Colonic mucosa (tissue), 4 donors: ENCODE results near the gene LMF1. TPM values are rescaled to one million over a fixed set of nuclear protein-coding genes. Genes with fewer than 3 reads are reported as not detected.

Source experiments
- DNase-seq: peaks from one replicate; pipeline ENCODE4 v3.0.0-alpha.2; 2020
- H3K27ac ChIP-seq: fragments of 200-600 bp; one replicate; pipeline ENCODE4 v1.8.0; 2021
- H3K27me3 ChIP-seq: fragments of 200-600 bp; one replicate; pipeline ENCODE4 v1.8.0; 2021
- H3K36me3 ChIP-seq: fragments of 200-600 bp; one replicate; pipeline ENCODE4 v1.8.0; 2021
- H3K4me1 ChIP-seq: fragments of 200-600 bp; one replicate; pipeline ENCODE4 v1.8.0; 2021; ENCODE audit warnings: mild to moderate bottlenecking
- H3K4me3 ChIP-seq: fragments of 200-600 bp; one replicate; pipeline ENCODE4 v1.8.0; 2021
- H3K9ac ChIP-seq, 2 donors: one replicate each; pipeline ENCODE4 v1.7.0; 2013; ENCODE audit warnings: control low read depth in 2 of 2, low read depth in 2 of 2, low read length in 2 of 2
- H3K9me3 ChIP-seq: fragments of 200-600 bp; one replicate; pipeline ENCODE4 v1.8.0; 2021
- CTCF ChIP-seq: fragments of 200-600 bp; IDR thresholded peaks from one replicate; pipeline ENCODE4 v1.8.0; 2022; ENCODE audit warnings: antibody characterized with exemption, mild to moderate bottlenecking
- intact Hi-C: fragments of 100-400 bp; cut with DNase I; formaldehyde crosslinking; loops from one replicate; pipeline ENCODE4 v1.14.1; 2022
- total RNA-seq, 2 donors: library from RNA; stranded (reverse); fragmentation: NEBNext Ultra II Directional in 1 of 2; extraction: Animal tissue kit (Norgen Biotek cat#: 25700) in 1 of 2; gene quantifications; one replicate each; pipeline ENCODE4 v1.2.1, GENCODE V29; 2021
- donor health status: healthy.
- donor health status: DM: no; HTN: no; CAD: no.
- donor health status: DM: no; HTN: no; CAD: no.

LMF1 gene
- total RNA-seq, 2 donors from 2014 or later = 8.4 to 12.8 TPM

GRCh38 chr16:892536-893255 lies 78.1 kb downstream of the LMF1 start:
- no peaks in the 10 kb centered on the region for H3K9me3 ChIP-seq
- no peak for TF ChIP-seq CTCF
- DNase-seq = no peak
- H3K9ac ChIP-seq = no peak overlapping the region
- no peaks in the 10 kb centered on the region for H3K4me1 ChIP-seq
- H3K27me3 ChIP-seq = no peaks in the 10 kb centered on the region
- no peak overlapping the region for H3K4me3 ChIP-seq
- intact Hi-C loops = no loop called here
- no peaks in the 10 kb centered on the region for H3K36me3 ChIP-seq
- no peak overlapping the region for H3K27ac ChIP-seq

- no peaks in the 10 kb centered on the region for H3K9me3 ChIP-seq
- intact Hi-C loops = no loop called here
- no peak overlapping the region for H3K27ac ChIP-seq
- no peak overlapping the region for H3K9ac ChIP-seq
- no peak for TF ChIP-seq CTCF
- no peak for DNase-seq
- no peaks in the 10 kb centered on the region for H3K27me3 ChIP-seq
- no peaks in the 10 kb centered on the region for H3K4me1 ChIP-seq
- no peaks in the 10 kb centered on the region for H3K36me3 ChIP-seq
- H3K4me3 ChIP-seq = no peak overlapping the region
Observed at GRCh38 chr16:892006-892405, 78.8 kb downstream of the LMF1 start.

- no peaks in the 10 kb centered on the region for H3K36me3 ChIP-seq
- H3K27me3 ChIP-seq = no peaks in the 10 kb centered on the region
- no peak for TF ChIP-seq CTCF
- no peak for DNase-seq
- no peak overlapping the region for H3K27ac ChIP-seq
- no peak overlapping the region for H3K9ac ChIP-seq
- H3K4me1 ChIP-seq = no peaks in the 10 kb centered on the region
- no peak overlapping the region for H3K4me3 ChIP-seq
- intact Hi-C loops = no loop called here
- H3K9me3 ChIP-seq = no peaks in the 10 kb centered on the region
Observed at GRCh38 chr16:891353-891740, 79.4 kb downstream of the LMF1 start.

- Histone ChIP-seq H3K4me1 (no peaks in the 10 kb centered on the region), H3K4me3 (no peak overlapping the region), H3K27me3 (no peaks in the 10 kb centered on the region), H3K27ac (no peak overlapping the region), H3K9ac (no peak overlapping the region), H3K36me3 (no peaks in the 10 kb centered on the region), H3K9me3 (no peaks in the 10 kb centered on the region)
- intact Hi-C loops = no loop called here
- TF ChIP-seq CTCF = no peak
- DNase-seq = no peak
Observed at GRCh38 chr16:890716-891352, 80.0 kb downstream of the LMF1 start.

- no peaks in the 10 kb centered on the region for H3K36me3 ChIP-seq
- intact Hi-C loops = no loop called here
Observed at GRCh38 chr16:890217-890616, 80.6 kb downstream of the LMF1 start.

More at GRCh38 chr16:890217-890616, 80.6 kb downstream of the LMF1 start:
- Histone ChIP-seq H3K9ac (no peak overlapping the region), H3K27ac (no peak overlapping the region), H3K4me3 (no peak overlapping the region), H3K9me3 (no peaks in the 10 kb centered on the region), H3K4me1 (no peaks in the 10 kb centered on the region), H3K27me3 (no peaks in the 10 kb centered on the region)
- no peak for TF ChIP-seq CTCF
- DNase-seq = no peak
